ENCODE data around the gene ABHD12B. TPM values are rescaled to one million over a fixed set of nuclear protein-coding genes. Genes with fewer than 3 reads are reported as not detected.

Gene ABHD12B
- total and polyA plus RNA-seq, 9 of the 15 experiments (the other 6 are each of a cell fraction or from before 2014, with no cell fraction given): not detected

GRCh38 chr14:50946234-50946935 is 74.5 kb downstream of the ABHD12B start:
- H3K27ac ChIP-seq (ENCODE audit: extremely low read depth, low read depth, low read length): no peak overlapping the region
- BruUV-seq (replicated peaks): no TSS peak
- 73% methylated on average over 4 of the region's 5 CpGs for whole genome bisulfite sequencing (ENCODE audit: insufficient coverage, low coverage, missing lambda C conversion rate)

More at GRCh38 chr14:50946234-50946935, 74.5 kb downstream of the ABHD12B start:
- in situ Hi-C loops (cut with MboI) (no loop called here), intact Hi-C loops (cut with micrococcal nuclease) (no loop called here)
- Histone ChIP-seq H3K27me3 (ENCODE audit: control insufficient read depth in 2 of 2, insufficient read depth in 2 of 2, low read length in 2 of 2) (no peaks in the 10 kb centered on the region), H3K9ac (ENCODE audit: insufficient read depth in 1 of 2, low read depth in 2 of 2, low read length in 2 of 2) (no peak overlapping the region), H3K9me3 (replicated peaks; ENCODE audit: control insufficient read depth, insufficient read depth, low read depth, low read length) (no peaks in the 10 kb centered on the region), H3K4me3 (no peak overlapping the region), H3K79me2 (ENCODE audit: control insufficient read depth, insufficient read depth, low read length) (peaks cover 16% of the 10 kb centered on the region; the same call in 2 of the 3 replicates), H2AFZ (ENCODE audit: low read depth, low read length) (no peak overlapping the region), H3K9me1 (ENCODE audit: control insufficient read depth, insufficient read depth, low read length) (no peaks in the 10 kb centered on the region), H3K36me3 (ENCODE audit: control insufficient read depth, insufficient read depth, low read length) (peaks cover 2% of the 10 kb centered on the region; the same call in 2 of the 3 replicates), H3K4me2 (ENCODE audit: insufficient read depth, low read length) (no peak overlapping the region), H3K4me1 (replicated peaks in 1 of 2; ENCODE audit: control insufficient read depth in 2 of 2, insufficient read depth in 2 of 2, low read length in 2 of 2) (peaks cover 0 to 18% of the 10 kb centered on the region in 2 experiments; a peak in 3 of 5 replicates), H4K20me1 (replicated peaks; ENCODE audit: control insufficient read depth, insufficient read depth, low read length) (no peaks in the 10 kb centered on the region)
- no peak for ATAC-seq
- CTCF ChIA-PET (ENCODE audit: low intra/inter-chr PET ratio): no interaction called here
- no peak for FAIRE-seq
- POLR2A ChIA-PET: no interaction called here
- no peak for DNase-seq (ENCODE audit: extremely low read depth in 1 of 4, low spot score in 3 of 4)
- TF ChIP-seq ELK3 (CRISPR knock-in tag; IDR thresholded peaks at IDR 0.05) (no peak), NR1H2 (CRISPR knock-in tag; IDR thresholded peaks at IDR 0.05) (no peak), ZBTB8A (IDR thresholded peaks at IDR 0.05; ENCODE audit: partially characterized antibody) (no peak), FOXJ2 (tag; IDR thresholded peaks at IDR 0.05) (no peak), KAT2B (IDR thresholded peaks at IDR 0.05; ENCODE audit: low read depth, low read length) (no peak), TCF7 (IDR thresholded peaks at IDR 0.05; ENCODE audit: borderline replicate concordance) (no peak), PCBP2 (IDR thresholded peaks at IDR 0.05; ENCODE audit: low read depth, low read length, poor library complexity, severe bottlenecking) (no peak), HOMEZ (CRISPR knock-in tag; IDR thresholded peaks at IDR 0.05) (no peak), CBX2 (IDR thresholded peaks at IDR 0.05; ENCODE audit: insufficient read depth, low read length, poor library complexity, severe bottlenecking) (no peak), ID3 (CRISPR knock-in tag; IDR thresholded peaks at IDR 0.05) (no peak), ID3 (tag; IDR thresholded peaks at IDR 0.05) (no peak), MBD2 (IDR thresholded peaks at IDR 0.05; ENCODE audit: borderline replicate concordance, low read depth) (no peak), U2AF2 (optimal IDR thresholded peaks at IDR 0.05; ENCODE audit: low read depth, low read length) (no peak), RFX5 (IDR thresholded peaks at IDR 0.05; ENCODE audit: low read depth, low read length) (no peak), ETV6 (IDR thresholded peaks at IDR 0.05; ENCODE audit: borderline replicate concordance in 1 of 2, low read depth in 2 of 2, low read length in 1 of 2) (no peak), ETV6 (CRISPR knock-in tag; IDR thresholded peaks at IDR 0.05; ENCODE audit: borderline replicate concordance) (no peak)
